DLD1 (cell line): ENCODE data around the gene MARCHF3.
"Not testable (repeated sequence)": the region's sequence is repeated elsewhere in the genome, so short reads cannot be mapped to it uniquely, and the experiment has no call there.

Source experiments
- in situ Hi-C: cut with HindIII; loops from 2 replicates; pipeline ENCODE4 v1.10.0; 2017; ENCODE audit warnings: low sequenced_read_pairs

The MARCHF3 gene

DNA sequence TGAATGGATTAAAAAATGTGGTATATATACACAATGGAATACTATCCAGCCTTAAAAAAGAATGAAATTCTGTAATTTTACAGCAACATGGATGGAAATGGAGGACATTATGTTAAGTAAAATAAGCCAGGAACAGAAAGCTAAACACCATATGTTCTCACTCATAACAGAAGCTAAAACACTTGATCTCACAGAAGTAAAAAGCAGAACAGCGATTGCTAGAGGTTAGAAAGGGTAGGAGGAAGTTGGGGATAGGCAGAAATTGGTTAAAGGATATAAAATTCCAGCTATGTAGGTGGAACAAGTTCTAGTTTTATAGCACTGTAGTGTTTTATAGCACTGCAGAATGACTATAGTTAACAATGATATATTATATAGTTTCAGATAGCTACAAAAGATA lies 15.8 kb downstream of the MARCHF3 start:
- in situ Hi-C loops, result no loop called here

DNA sequence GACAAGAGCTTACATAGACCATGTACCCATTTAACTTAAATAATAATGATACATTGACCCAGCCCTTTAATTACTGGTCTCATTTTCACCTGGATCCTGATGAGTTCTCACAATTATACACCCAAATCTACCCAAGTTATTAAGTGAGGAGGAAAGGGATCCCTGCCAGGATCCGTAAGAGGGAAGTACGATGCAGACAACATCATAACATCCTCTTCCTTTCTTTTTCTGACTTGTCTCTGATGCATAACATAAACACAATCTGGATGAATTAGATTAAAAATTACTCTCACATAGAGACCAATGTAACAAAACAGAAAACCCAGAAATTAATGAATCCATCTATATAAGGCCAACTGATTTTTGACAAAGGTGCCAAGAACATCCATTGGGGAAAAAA lies 17.0 kb downstream of the MARCHF3 start:
- in situ Hi-C loops, result no loop called here

GRCh38 chr5:127012916-127013315 lies 17.4 kb downstream of the MARCHF3 start:
- in situ Hi-C loops, result no loop called here

GRCh38 chr5:127011961-127012644 lies 18.3 kb downstream of the MARCHF3 start:
- in situ Hi-C loops, result no loop called here

DNA sequence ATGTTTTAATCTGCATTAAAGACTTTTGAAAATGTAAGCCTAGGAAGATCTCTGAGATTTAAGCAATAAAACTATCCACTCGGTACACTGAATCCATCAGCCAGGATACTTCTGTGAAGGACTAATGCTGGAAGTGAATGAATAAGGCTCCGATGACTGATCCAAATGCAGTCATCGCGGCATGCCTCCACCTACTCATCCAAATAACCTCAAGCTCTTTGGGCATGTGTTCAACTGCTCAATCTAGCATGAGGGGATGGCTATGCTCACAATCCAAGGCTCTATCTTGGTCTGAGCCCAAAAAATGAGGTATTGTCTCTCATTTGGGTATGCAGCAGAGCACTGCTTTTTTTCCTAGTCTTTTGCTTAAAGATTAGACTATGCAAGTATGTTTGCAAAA lies 19.2 kb downstream of the MARCHF3 start:
- in situ Hi-C loops, result no loop called here

DNA sequence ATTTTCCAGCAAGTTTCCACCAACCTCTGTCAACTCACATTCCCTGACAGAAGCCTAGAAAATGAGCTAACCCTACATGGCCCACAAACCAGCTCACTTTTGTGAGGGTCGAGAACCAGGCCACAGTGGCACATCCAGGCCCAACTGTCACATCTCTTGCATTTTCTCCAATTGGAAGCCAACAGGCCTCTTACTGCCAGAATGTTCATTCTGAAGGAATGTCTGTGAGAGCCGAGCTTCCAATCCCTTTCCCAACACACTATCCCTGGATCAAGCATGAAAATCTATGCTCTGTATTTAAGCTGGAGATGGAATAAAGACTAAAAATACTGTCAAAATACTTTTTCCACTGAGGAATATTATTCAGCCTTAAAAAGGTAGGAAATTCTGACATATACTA lies 20.0 kb downstream of the MARCHF3 start:
- in situ Hi-C loops, result no loop called here

GRCh38 chr5:127009784-127010183 lies 20.6 kb downstream of the MARCHF3 start:
- in situ Hi-C loops, result no loop called here

- in situ Hi-C loops, result no loop called here
Observed at GRCh38 chr5:127008300-127008975, 21.9 kb downstream of the MARCHF3 start.

DNA sequence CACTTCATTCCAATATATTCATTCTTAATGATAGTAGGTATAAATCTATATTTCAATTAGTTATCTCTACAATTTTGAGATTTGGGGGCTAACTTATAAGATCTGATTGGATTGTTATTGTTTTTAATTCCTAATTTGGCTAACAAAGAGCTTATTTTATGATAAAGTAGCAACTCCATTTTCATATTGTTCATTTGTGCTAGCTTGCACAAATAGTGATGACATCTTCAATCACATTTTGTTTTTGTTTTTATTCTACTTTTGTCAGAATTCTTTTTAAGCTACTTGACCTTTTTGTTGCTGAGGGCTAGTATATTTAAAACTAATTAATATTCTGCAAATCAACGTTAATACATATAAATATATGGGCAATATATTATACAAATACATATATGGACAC lies 22.8 kb downstream of the MARCHF3 start:
- in situ Hi-C loops, result no loop called here

- in situ Hi-C loops, result no loop called here
Observed at GRCh38 chr5:127006744-127007143, 23.6 kb downstream of the MARCHF3 start.

GRCh38 chr5:127005282-127005681 lies 25.1 kb downstream of the MARCHF3 start:
- in situ Hi-C loops, result not testable (repeated sequence)

DNA sequence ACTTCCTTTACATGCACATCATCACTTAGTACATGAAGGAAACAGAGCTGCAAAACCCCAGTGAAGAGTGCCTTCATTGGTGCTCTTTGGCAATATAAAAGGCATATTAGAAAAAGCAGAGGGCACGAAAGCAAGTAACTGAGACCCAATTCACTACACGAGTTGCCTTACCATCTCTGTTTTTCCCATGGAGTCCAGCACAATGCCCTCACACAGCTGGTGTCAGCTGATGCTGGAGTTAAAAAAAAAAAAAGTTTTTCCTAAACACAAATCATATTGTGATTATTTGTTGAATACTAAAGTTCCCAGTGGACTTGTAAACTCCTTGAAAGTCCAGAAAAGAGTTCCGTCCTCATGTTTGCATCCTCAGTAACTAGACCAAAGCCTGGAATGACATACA lies 25.6 kb downstream of the MARCHF3 start:
- in situ Hi-C loops, result no loop called here

DNA sequence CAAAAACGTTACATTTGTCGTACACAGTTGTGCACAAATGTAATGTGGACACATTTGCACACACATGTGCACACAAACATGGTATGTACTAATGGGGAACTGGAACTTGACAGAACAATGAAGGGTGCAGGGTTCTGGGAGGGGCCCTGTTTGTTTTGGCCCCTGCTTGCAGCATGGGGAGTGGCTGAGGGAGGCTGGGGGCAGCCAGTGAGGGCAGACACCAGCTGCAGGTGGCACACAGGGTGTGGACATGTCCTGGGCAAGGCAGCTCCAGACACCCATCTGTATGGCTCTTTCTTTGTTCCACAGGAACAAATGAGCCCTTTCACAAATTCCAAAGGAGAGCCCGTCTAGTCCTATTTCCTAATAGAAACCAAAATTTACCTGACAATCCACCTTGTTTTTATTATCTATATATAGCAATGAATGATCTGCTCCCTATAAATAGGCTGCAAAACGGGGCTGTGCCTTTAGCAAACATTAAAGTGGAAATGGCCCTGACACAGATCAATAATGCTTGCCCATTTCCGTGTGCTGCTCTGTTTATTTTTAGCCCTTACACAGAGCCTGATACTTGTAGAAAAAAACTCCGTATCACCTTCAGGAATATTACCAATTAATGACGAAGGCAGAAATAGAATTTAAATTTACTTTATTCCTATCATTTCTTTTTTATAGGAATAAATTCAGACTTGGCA lies 26.4 kb downstream of the MARCHF3 start:
- in situ Hi-C loops, result no loop called here

DNA sequence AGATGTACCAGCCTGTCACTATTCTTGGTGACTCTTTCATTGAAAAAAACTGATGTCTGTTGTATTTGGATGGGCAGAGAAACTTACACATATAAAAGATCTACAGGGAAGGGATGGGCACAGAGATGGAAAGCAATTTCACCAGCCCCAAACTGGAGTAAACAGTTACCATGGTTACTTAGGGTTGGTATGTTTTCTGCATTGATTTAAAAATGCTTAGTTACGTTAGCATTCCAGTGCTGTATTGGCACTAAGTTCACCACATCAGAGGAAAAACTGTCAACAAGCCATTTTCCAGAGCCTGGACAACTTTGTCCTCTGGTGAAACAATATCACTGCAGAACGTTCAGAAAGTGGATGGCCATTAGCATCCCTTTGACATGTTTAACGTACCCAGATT lies 28.0 kb downstream of the MARCHF3 start:
- in situ Hi-C loops, result no loop called here

- in situ Hi-C loops, result no loop called here
Observed at GRCh38 chr5:127001621-127002296, 28.6 kb downstream of the MARCHF3 start.

GRCh38 chr5:126998895-126999570 lies 31.3 kb downstream of the MARCHF3 start:
- in situ Hi-C loops, result no loop called here

- in situ Hi-C loops, result no loop called here
Observed at GRCh38 chr5:126998201-126998631, 32.1 kb downstream of the MARCHF3 start.

DNA sequence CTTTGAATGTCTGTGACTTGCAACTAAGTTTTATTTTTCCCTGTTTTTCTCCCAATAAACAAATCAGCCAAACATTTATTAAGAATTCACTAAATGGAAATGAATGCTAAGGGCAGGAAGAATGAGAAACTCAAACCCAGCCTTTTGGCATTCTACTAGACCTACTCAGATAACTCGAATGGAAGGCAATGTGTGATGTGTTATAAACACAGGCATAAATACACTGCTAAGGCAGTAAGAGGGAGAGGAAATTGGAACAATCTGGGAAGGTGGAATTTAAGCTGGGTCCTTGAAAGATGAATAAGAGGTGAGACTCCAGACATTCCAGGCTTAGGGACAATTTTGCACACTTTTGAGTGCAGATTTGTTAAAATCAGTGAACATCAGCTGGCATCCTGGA lies 34.7 kb downstream of the MARCHF3 start:
- in situ Hi-C loops, result no loop called here

- in situ Hi-C loops, result no loop called here
Observed at GRCh38 chr5:126995039-126995438, 35.3 kb downstream of the MARCHF3 start.

DNA sequence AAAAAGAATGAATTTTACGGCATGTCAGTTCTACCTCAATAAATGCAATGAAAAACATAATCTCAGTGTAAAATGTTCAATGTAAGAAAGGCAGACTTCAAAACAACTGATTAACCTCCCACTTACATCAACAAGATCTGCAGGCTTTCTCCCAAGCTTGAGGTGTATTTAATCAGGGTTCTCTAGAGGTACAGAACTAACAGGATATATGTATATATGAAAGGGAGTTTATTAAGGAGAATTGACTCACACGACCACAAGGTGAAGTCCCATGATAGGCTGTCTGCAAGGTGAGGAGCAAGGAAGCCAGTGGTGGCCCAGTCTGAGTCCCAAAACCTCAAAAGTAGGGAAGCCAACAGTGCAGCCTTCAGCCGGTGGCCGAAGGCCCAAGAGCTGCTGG lies 35.9 kb downstream of the MARCHF3 start:
- in situ Hi-C loops, result no loop called here

GRCh38 chr5:126988021-126988569 lies 42.3 kb downstream of the MARCHF3 start:
- in situ Hi-C loops, result no loop called here
